ENCODE results near the gene IFITM1. TPM values are rescaled to one million over a fixed set of nuclear protein-coding genes. Genes with fewer than 3 reads are reported as not detected.

IFITM1 gene
- total RNA-seq, 1 experiment from 2014 or later = 2.0 TPM

- no peak within 1 kb of the TSS for H3K9ac ChIP-seq (ENCODE audit: low read length)
- no peak within 1 kb of the TSS for H3K27ac ChIP-seq (ENCODE audit: low read length)
- DNase-seq = no peak
- intact Hi-C loops (cut with micrococcal nuclease) = no loop called here
- no peaks in the 10 kb centered on the region for H3K9me2 ChIP-seq (replicated peaks; ENCODE audit: low read length)
- H2AFZ ChIP-seq (ENCODE audit: low read length) = no peak within 1 kb of the TSS
- H3K9me3 ChIP-seq (ENCODE audit: low read length) = no peaks in the 10 kb centered on the region
- H3K4me1 ChIP-seq (ENCODE audit: insufficient read depth, low read length) = no peaks in the 10 kb centered on the region
- no peaks in the 10 kb centered on the region for H4K20me1 ChIP-seq (ENCODE audit: low read length)
- no peaks in the 10 kb centered on the region for H3K79me2 ChIP-seq (ENCODE audit: low read length)
- POLR2A ChIA-PET (ENCODE audit: unreplicated experiment) = no interaction called here
- TF ChIP-seq EZH2phosphoT487 (IDR thresholded peaks at IDR 0.05; ENCODE audit: borderline replicate concordance, low read length) (no peak), CTCF (conservative IDR thresholded peaks at IDR 0.05; ENCODE audit: low read depth, low read length) (no peak), EZH2 (IDR thresholded peaks at IDR 0.05; ENCODE audit: low read length, unreplicated experiment) (no peak)
- no peaks in the 10 kb centered on the region for H3F3A ChIP-seq (ENCODE audit: low read length, unreplicated experiment)
- no peak for ATAC-seq
- H3K4me2 ChIP-seq (ENCODE audit: low read length) = no peak within 1 kb of the TSS
- no TSS peak for BruUV-seq (replicated peaks)
- no peaks in the 10 kb centered on the region for H3K27me3 ChIP-seq (ENCODE audit: low read length)
- no peaks in the 10 kb centered on the region for H3K36me3 ChIP-seq (ENCODE audit: low read depth, low read length)
- no peak within 1 kb of the TSS for H3K4me3 ChIP-seq (ENCODE audit: low read length)
- CTCF ChIA-PET = no interaction called here
Observed at GRCh38 chr11:299081-299891, 14.6 kb upstream of the IFITM1 start, which contains the start of gene IFITM5. TSS of gene IFITM5 (minus strand) at chr11:299526. CDS start at chr11:299490, 36 bp downstream.

GRCh38 chr11:299951-300735 lies 13.7 kb upstream of the IFITM1 start:
- no peak; the same call in 1 of the 2 replicates for ATAC-seq
- H3K27ac ChIP-seq (ENCODE audit: low read length) = no peak overlapping the region
- no peaks in the 10 kb centered on the region for H4K20me1 ChIP-seq (ENCODE audit: low read length)
- intact Hi-C loops (cut with micrococcal nuclease) = loop anchor here (10.0 kb wide), 1 partner anchor 145 kb away; the partner anchor contains the start of gene ANO9
- no peak overlapping the region for H3K4me2 ChIP-seq (ENCODE audit: low read length)
- no peaks in the 10 kb centered on the region for H3K36me3 ChIP-seq (ENCODE audit: low read depth, low read length)
- DNase-seq = no peak
- BruUV-seq (replicated peaks) = no TSS peak
- CTCF ChIA-PET = no interaction called here
- H3K4me1 ChIP-seq (ENCODE audit: insufficient read depth, low read length) = no peaks in the 10 kb centered on the region
- no peaks in the 10 kb centered on the region for H3K79me2 ChIP-seq (ENCODE audit: low read length)
- H3K9ac ChIP-seq (ENCODE audit: low read length) = no peak overlapping the region
- POLR2A ChIA-PET (ENCODE audit: unreplicated experiment) = interaction anchor here (0.5 kb wide), 1 partner anchor 70 kb away, joined by 3 read pairs; no protein-coding TSS in a partner anchor
- H3K9me2 ChIP-seq (replicated peaks; ENCODE audit: low read length) = no peaks in the 10 kb centered on the region
- no peaks in the 10 kb centered on the region for H3K9me3 ChIP-seq (ENCODE audit: low read length)
- no peak overlapping the region for H3K4me3 ChIP-seq (ENCODE audit: low read length)
- no peak overlapping the region for H2AFZ ChIP-seq (ENCODE audit: low read length)
- no peaks in the 10 kb centered on the region for H3K27me3 ChIP-seq (ENCODE audit: low read length)
- TF ChIP-seq CTCF (conservative IDR thresholded peaks at IDR 0.05; ENCODE audit: low read depth, low read length) = no peak
- no peak for TF ChIP-seq EZH2 (IDR thresholded peaks at IDR 0.05; ENCODE audit: low read length, unreplicated experiment)
- no peak for TF ChIP-seq EZH2phosphoT487 (IDR thresholded peaks at IDR 0.05; ENCODE audit: borderline replicate concordance, low read length)
- no peaks in the 10 kb centered on the region for H3F3A ChIP-seq (ENCODE audit: low read length, unreplicated experiment)
